NCI-H1417 treated with DMSO at 0.1 percent for 48 hours (cell line): ENCODE measurements around the gene CPLANE2.
"Not testable (repeated sequence)": the region's sequence is repeated elsewhere in the genome, so short reads cannot be mapped to it uniquely, and the experiment has no call there.

Experiments used
- DNase-seq: peaks from one replicate; lab custom pipeline; 2025; lab: John Stamatoyannopoulos, UW

CPLANE2 gene

DNA sequence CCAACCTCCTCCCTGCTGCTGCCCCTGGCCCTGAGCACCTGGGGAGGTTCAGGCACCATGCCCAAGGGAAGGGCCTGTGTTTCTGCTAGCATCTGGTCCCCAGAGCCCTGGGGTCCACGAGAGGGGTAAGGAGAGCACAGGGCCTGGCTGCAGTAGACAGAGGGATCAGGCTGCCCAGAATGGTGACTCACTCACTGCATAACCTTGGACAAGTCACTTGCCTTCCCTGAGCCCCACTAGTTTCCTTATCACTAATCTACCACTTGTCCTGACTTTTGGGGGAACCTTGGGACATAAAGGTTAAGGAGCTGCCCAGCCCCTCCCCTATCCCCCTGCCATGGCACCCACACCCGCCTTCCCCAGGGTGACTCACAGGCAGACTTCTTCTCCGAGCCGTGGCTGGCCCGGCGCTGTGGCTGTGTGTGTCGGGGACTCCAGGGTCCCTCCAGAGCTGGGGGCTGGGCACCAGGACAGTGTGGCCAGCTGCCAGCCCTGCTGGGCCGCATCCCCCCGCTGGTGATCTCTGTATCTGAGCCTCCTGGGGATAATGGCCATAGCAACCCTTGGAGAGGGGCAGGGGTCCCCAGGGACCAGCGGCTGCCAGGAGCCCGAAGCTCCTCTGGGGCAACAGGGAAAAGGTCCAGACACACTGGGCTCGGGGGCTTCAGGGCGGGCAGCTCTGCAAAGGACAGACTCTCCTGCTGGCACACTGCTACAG is 28.6 kb downstream of the CPLANE2 start:
- no peak for DNase-seq

DNA sequence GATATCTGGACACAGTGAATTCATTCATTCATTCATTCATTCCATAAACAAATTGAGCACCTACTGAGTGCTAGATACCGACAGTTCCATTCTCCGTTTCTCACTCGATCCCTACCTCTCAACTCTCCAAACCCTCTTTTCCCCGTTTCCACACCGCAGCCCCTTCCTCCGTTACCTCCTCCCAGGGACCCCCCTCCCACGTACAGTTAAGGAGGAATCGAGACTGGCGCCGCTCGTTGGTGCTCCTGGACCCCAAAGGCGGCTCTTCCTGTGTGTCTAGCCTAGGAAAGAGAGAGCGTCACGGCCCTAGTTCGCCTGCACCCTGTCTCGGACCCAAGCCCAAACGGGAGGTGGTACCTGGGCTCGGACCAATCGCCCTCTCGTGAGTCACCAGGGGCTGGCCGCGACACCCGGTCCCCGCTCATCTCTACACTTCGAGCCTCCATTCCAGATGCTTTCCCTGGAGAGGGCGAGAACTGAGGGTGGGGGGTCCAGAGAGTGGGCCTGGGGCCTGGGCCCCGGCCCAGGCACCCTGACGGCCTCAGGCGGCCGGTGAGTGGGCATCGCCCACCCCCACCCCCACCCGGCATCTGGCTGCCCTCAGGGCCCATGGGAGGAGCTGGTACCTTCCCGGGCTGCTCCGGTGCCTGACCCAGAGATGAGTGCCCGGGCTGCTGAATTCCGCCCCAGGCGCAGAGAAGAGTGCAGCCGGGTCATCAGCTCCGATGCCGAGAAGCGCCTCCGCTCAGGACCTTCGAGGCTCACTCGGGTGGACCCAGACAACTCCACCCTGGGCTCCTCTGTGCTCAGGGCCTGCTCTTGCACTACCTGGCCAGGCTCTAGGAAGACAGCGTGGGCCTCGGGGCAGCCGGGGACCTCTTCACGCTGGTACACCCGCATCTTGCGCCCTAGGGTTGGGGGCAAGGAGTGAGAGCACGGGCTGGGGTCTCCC is 29.4 kb downstream of the CPLANE2 start:
- DNase-seq: no peak

DNA sequence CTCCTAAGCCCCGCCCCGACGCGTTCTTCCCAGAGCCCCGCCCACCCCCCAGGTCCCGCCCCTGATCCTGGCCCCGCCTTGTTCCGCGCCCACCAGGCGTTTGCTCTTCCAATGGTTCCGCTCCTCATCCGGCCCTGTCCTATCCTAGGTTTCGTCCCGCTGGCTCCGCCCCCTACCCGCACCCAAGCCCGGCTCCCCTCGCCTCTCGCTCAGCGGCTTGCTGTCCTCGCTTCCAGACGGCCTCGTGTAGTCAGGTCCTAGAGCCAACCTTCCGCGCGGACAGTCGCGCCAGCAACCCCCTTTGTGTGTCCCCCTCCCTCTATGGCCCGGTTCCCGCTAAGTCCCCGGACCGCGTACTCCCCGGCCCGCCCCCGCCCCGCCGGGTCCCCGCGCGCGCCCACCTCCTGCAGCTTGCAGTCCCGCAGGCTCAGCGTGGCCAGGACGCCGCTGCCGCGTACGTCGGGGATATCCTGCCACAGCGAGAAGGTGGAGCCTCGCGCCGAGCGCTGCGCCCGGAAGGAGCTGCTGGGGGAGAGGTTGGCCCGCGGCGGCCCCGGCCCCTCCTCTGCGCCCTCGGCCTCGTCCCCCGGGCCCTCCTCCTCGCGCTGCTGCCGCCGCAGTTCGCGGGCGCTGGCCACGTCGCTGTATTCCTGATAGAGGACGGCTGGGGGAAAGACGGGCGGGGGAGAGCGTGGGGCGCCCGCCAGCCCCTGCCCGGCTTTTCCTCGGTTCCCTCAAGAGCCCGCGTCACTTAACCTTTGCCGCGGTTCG is 30.3 kb downstream of the CPLANE2 start:
- DNase-seq: peak; percentile 93

DNA sequence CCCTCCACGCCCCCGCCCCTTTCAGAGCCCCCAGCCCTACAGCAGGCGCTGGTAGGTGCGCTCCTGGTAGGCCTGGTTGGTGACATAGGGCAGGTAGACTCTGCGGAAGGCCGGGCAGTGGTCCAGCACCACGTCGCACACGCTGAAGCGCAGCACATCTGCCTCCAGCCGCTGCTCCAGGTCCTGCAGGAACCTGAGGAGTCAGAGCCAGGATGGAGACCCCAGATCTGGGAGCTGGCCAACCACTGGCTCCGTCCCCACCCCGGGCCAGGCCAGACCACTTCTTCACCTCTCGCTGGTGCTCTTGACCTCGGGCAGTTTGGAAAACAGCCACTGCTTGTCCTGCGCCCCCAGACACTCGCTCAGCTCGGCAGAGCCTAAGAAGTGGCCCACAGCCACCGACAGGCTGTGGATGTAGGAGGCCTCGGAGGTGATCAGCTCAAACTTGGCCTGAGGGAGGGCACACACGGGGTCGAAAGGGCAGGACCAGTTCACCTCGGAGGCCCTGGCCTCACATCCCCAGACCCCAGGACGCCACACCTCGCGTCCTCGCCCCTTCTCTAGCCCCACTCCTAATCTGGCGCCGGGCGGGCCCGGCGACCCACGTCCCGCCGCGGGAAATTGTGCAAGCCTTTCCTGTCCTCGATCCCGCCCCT is 31.0 kb downstream of the CPLANE2 start:
- no peak for DNase-seq

DNA sequence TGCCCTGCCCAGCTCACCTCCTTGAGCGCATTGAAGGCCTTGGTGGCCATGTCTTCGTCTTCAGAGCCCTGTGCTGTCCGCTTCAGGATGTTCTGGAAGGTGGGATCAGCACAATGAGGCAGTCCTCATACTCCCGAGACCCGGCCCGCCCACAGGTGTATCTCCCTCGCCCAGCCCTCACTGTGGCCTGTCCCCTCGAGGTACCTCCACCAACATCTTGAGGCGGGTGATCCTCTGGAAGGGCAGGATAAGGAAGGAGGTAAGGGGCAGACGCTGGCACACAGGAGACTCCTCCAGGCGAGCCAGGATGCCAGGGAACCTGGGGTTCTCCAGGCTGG is 31.7 kb downstream of the CPLANE2 start:
- DNase-seq: no peak

DNA sequence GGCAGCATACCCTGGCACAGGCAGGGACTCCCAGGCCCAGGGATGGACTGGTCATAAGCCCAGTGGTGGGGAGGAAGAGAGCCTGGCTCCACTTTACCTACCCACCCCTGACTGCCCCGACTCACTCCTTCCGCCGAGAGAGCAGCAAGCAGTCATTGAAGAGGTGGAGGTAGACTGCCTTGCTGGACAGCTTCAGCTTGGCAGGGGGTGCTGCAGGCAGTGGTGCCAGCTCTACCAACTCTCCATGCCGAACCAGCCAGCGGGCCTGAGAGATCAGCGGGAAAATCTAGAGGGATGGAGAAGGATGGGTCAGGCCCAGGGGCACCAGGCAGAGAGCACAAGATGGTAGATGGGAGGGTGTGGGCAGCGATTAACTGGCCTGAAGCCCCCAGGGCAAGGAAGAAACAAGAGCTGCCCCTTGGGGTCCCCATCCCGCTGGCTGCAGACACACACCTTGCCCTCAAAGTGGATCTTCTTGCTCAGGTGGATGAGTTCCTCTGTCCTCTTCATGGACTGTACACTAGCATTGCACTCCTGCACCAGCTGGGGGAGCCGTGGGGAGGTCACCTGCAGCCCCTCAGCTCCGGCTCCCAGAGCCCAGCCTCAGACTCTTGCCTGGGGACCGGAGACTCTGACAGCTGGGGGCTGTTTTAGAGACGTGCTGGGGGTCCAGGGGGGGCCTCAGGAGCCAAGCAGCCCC is 32.2 kb downstream of the CPLANE2 start:
- DNase-seq: no peak

DNA sequence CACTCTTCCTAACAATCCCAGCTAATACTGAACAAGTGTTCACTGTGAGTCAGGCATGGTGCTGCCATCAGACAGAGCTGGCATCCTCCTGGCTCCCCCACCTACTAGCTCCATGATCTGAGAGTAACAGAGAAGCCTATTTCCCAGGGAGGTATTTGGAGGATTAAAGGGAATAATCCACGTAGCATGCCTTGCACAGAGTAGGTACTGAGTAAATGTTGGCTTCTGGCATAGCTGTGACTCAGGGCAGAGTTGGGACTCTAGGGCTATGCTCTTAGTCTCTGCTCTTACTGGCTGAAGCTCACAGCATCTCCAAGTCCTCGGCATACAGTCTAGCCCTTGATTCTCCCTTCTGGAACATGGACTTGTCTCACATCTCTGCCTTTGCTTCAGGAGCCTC is 32.8 kb downstream of the CPLANE2 start:
- no peak for DNase-seq

DNA sequence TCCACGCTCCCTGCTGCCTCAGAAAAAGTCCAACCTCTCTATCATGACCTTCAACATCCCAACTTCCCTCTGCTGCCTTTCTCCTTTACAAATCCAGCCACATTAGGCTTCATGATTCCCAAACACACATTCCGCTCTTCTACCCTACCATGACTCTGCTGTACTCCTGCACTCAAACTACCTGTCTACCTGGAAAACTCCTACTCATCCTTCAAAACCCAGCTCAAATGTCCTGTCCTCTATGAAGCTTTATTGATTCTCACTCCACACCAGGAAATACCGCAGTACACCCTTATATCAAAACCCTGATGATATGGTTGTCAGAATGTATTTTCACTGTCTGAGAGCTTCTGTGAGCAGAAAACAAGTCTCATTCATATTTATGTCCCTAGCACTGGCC is 33.4 kb downstream of the CPLANE2 start:
- no peak for DNase-seq

DNA sequence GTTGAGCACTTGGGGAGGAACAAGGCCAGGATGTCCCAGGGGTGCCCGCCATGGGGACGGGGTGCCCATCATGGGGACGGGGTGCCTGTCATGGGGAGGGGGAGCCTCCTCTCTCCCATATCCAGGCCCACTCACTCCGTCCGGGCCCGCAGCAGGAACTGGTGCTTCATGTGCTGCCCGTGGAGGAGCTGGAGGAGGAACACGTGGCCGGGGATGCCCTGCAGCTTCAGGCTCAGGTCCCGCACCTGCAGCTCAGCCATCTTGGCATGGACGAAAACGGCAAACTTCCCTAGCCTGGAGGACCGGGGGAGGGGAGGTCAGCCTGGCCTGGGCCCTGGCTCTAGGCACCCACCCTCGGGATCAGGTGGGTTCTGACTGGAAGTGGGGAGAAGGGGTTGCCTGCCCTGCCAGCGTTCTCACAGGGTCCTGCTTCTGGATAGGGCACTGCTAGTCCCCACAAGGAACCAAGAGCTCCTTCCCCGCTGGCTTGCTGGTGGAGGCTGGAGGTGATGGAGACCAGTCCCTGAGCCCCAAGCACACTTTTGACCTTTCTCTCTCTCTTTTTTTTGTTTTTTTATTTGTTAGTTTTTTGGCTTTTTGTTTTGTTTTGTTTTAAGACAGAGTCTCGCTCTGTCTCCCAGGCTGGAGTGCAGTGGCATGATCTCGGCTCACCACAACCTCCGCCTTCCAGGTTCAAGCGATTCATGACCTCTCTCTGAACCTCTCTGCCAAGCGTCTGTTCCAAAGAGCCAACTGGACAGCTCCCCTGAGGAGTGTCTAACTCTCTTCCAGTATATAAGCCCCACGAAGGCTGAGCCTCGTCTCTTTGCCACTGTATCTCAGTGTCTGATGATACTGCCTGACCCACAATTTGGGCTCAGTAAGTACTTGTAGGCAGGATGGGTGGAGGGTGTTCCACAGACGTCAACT is 34.4 kb downstream of the CPLANE2 start:
- no peak for DNase-seq

DNA sequence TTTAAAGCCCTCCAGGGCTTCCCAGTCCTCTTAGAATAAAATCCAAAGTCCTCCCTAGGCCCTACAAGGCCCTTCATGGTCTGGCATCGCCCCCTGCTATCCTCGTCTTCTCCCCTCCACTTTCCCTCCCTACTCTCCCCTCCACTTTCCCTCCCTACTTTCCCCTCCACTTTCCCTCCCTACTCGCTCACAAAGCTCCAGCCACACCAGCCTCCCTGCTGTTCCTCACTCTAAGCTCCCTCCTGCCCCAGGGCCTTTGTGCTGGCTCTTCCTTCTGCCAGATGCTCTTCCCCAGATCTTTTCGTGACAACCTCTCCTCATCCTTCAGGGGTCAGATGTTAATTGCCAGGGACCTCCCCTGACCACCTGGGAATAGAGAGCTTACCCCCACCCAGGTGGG is 37.3 kb downstream of the CPLANE2 start:
- no peak for DNase-seq

DNA sequence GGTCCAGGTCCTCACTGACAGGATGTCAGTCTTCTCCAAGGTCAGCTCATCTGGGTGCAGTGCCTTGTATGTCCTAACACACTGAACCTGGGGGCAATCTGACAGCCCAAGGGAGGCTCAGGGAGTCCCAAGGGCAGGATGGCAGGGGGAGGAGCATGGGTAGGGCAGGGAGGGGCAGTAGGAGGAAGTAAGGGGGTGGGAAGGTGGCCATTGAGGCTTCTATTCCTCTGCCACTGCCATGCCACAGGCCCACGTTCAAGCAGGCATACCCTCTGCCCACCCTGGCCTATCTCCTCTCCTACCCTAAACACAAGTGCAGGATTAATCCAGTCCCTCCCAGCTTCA is 37.9 kb downstream of the CPLANE2 start:
- no peak for DNase-seq

DNA sequence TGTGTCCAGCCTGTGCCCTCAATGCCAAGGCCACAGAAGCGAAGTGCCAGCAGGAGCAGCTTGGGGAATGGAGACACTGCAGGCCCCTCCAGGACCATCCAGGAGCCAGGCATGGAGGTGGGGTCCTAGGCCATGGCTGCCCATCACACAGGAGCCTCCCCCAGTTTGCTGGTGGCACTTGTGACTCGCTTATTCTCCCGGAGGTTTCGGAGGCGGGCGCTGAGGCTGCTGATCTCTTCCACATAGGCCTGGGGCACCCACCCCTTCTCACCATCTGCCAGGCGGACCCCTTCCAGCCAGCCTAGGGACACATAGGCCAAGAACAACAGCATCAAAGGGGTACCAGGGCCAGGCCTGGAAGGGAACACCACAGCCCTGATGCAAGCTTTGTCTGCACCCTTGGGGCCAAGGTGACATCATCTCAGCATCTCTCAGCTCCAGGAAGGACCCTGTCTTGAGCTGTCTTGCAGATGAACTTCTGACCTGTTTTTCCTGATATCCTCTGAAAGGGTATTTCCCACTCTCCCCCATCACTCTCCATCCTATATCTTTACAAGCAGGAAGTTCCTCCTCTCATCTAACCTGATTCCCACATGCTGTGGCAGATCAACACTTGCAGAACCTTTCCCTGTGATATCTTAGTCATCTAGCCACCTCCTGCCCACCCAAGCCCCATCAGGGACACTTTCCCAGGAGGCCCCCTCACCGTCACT is 38.4 kb downstream of the CPLANE2 start:
- DNase-seq: no peak

DNA sequence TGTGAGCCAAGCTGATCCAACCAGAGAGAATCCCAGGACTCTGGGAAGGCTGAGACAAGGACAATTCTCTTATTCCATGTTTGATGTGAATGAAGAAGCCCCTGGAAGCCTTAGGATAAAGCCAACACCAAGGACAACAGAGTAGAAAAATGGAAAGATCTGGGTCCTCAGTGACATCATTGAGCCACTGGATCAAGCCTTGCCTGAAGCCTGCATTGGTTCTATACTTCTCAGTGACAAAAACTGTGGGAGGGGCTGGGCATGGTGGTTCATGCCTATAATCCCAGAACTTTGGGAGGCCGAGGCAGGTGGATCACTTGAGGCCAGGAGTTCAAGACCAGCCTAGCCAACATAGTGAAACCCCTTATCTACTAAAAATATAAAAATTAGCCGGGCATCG is 40.1 kb downstream of the CPLANE2 start:
- DNase-seq: no peak

DNA sequence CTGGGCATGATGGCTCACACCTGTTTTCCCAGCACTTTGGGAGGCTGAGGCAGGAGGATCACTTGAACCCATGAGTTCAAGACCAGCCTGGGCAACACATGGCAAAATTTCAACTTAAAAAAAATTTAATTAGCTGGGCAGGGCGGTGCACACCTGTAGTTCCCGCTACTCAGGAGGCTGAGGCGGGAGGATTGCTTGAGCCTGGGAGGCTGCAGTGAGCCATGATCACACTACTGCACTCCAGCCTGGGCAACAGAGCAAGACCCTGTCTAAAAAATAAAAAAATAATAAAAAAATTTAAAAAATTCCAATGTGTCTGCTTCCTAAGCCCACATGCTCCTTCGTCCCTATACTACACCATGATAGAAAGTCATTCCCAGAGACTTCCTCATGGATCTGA is 40.8 kb downstream of the CPLANE2 start:
- not testable (repeated sequence) for DNase-seq

DNA sequence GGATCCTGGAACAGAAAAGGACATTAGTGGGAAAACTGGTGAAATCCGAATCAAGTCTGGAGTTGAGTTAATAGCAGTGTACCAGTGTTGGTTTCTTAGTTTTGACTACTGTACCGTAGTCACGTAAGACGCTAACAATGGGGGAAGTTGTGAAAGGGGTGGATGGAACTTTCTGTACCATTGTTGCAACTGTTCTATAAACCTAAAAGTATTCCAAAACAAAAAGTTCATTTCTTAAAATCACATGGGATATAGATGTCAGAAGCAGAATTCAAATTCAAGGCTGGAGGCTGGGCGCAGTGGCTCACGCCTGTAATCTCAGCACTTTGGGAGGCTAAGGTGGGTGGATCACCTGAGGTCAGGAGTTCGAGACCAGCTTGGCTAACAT is 41.5 kb downstream of the CPLANE2 start:
- no peak for DNase-seq

DNA sequence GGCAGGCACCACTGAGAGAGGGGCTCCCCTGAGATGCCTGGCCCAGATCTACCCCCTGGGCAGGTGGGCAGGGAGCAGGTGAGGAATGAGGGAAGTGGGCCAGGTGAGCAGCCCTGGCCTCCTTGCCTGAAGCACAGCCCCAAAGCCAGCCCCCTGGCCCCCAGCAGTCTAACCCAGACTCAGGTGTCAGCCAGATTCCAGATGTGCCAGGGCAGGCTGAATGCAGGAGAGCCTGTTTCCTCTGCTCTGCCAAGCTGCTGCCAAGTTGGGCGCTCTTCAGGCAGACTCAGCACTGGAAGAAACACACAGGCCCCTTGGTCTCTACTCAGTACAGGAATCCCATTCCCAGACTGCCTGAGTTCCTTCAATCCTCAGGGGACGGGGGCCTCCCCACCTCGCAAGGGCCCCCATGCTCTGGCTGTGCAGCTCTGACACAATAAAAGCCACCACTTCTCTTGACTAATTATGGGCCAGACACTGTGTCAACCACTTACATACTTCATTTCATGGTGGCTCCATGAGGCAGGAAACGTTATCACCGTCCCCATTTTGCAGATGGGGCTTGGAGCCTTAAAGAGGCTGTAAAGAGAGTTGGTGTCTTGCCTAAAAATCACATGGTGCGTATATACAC is 45.0 kb downstream of the CPLANE2 start:
- DNase-seq: no peak

DNA sequence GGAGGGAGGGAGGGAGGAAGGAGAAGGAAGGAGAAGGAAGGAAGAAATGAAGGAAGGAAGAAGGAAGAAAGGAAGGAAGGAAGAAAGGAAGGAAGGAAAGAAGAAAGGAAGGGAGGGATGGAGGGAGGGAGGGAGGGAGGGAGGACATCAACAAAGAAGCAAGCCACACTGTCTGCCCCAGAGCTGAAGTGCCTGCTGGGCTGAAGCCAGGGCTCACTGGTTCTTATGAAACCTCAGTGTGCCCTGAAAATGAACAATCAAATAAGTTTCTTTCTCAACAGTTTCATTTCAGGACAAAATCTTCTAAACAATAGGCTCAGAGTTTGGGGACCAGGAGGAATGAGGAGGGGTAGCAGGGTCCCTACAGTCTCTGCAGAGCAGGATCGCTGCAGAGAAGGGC is 45.7 kb downstream of the CPLANE2 start:
- DNase-seq: no peak

DNA sequence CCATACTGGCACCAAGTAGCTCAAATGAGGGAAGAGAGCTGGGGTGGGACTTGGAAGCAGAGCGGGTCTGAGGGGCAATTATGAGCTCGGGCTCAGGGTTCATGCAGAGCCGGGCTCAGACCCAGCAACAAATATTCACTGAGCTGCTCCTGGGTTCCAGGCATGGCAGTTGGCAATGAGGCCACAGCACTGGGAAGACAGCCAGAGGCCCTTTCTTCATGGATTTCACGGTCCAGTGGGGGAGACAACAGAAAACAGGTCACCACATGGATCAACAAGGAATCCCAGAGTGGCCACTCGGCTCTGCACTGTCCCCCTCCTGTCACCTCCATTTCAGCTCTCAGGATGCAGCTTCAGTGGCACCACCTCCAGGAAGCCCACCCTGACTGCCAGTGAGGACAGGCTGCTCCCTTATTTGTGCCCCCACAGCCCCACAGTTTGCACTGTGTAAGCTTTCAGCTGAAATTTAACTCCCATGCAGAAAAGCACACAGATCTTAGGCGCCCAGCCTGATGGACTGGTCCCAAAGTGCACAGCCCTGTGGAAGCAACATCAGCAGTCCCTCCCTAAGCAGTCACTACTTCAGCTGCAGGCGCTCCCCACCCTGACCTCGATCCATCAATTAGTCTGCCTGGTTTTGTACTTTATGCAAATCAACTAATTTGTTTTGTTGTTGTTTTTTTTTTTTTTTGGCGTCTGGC is 46.9 kb downstream of the CPLANE2 start:
- DNase-seq: no peak

DNA sequence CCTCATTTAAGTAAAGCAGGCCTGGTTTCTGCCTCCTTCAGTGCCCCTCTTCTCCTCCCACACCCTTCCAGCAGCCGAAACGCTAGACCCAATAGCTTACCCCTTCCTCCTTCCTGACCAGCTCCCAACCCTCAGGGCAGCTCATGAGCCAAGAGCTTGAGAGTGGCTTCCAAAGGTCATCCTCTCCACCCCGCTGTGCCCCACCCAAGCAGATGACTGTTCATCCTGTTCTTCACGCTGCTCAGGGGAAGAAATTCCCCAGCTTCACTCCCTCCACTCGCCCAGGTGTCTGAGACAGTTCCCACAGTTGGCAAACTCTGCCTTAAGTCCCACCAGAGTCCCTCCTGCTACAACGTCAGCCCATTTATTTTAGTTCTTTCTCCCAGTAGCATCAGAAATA is 48.0 kb downstream of the CPLANE2 start:
- DNase-seq: no peak
